ENCODE measurements around the gene IL1RAPL1.

DNA sequence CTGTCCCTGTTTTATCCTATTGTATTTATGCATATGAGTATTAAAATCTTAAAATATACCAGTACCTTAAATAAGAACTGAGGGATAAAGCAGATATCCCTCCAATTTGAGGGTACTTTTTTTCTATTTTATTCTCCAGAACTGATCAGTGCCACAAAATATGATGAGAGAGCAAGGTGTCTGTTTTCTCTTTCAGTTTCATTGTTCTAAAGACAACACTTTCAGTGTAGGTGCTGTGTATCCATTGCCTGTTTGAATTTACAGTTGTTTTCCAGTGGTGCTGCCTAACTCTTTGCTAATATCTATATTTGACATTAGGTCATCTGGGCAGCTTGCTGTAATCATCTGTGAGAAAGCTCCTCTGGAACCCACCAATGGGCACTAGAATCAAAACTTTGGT, 394.7 kb downstream of the IL1RAPL1 start:
- TF ChIP-seq, protein P1, sequence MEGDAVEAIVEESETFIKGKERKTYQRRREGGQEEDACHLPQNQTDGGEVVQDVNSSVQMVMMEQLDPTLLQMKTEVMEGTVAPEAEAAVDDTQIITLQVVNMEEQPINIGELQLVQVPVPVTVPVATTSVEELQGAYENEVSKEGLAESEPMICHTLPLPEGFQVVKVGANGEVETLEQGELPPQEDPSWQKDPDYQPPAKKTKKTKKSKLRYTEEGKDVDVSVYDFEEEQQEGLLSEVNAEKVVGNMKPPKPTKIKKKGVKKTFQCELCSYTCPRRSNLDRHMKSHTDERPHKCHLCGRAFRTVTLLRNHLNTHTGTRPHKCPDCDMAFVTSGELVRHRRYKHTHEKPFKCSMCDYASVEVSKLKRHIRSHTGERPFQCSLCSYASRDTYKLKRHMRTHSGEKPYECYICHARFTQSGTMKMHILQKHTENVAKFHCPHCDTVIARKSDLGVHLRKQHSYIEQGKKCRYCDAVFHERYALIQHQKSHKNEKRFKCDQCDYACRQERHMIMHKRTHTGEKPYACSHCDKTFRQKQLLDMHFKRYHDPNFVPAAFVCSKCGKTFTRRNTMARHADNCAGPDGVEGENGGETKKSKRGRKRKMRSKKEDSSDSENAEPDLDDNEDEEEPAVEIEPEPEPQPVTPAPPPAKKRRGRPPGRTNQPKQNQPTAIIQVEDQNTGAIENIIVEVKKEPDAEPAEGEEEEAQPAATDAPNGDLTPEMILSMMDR (IDR thresholded peaks at IDR 0.05) = no peak
- TF ChIP-seq POLR2AphosphoS5 (IDR thresholded peaks at IDR 0.05) = no peak

All from breast epithelium (tissue), 3 donors.